HG02759 (cell line): ENCODE data around the gene ATP10A.
A peak's percentile ranks its signal among the peaks of the same experiment; 100 is the strongest.
"Not testable (repeated sequence)": the region's sequence is repeated elsewhere in the genome, so short reads cannot be mapped to it uniquely, and the experiment has no call there.

ENCODE experiments used
- ATAC-seq: cut with Tn5 transposase; IDR thresholded peaks from one replicate; pipeline ENCODE4 v1.9.1; 2021; ENCODE audit warnings: mild to moderate bottlenecking, moderate library complexity; ENCODE audit not compliant: unreplicated experiment

ATP10A gene

GRCh38 chr15:25759421-25759820, 103.7 kb downstream of the ATP10A start:
- ATAC-seq = no peak

GRCh38 chr15:25758612-25759011, 104.5 kb downstream of the ATP10A start:
- ATAC-seq = not testable (repeated sequence)

GRCh38 chr15:25743548-25744275, 119.4 kb downstream of the ATP10A start:
- ATAC-seq = no peak

GRCh38 chr15:25742776-25743547, 120.2 kb downstream of the ATP10A start:
- ATAC-seq = no peak

- ATAC-seq = no peak
Measured at GRCh38 chr15:25742041-25742730, 120.9 kb downstream of the ATP10A start.

- ATAC-seq = peak; percentile 60
Measured at GRCh38 chr15:25741256-25741580, 121.9 kb downstream of the ATP10A start.

- no peak for ATAC-seq
Measured at GRCh38 chr15:25740383-25741255, 122.5 kb downstream of the ATP10A start.

GRCh38 chr15:25739687-25740121, 123.4 kb downstream of the ATP10A start:
- peak; percentile 86 for ATAC-seq

GRCh38 chr15:25738171-25738965, 124.8 kb downstream of the ATP10A start:
- ATAC-seq = no peak

- ATAC-seq = no peak
Measured at GRCh38 chr15:25737218-25737643, 125.9 kb downstream of the ATP10A start.

- ATAC-seq = no peak
Measured at GRCh38 chr15:25736461-25736860, 126.7 kb downstream of the ATP10A start.

- ATAC-seq = no peak
Measured at GRCh38 chr15:25735550-25736384, 127.4 kb downstream of the ATP10A start.

- no peak for ATAC-seq
Measured at GRCh38 chr15:25734680-25735355, 128.3 kb downstream of the ATP10A start.

GRCh38 chr15:25733856-25734679, 129.1 kb downstream of the ATP10A start:
- no peak for ATAC-seq

GRCh38 chr15:25733036-25733855, 129.9 kb downstream of the ATP10A start:
- no peak for ATAC-seq

GRCh38 chr15:25732191-25732590, 130.9 kb downstream of the ATP10A start:
- ATAC-seq = no peak

- ATAC-seq = no peak
Measured at GRCh38 chr15:25731411-25731810, 131.7 kb downstream of the ATP10A start.
